PC-3 (cell line): Measurements from ENCODE around the gene USO1.

Experiments used
- CTCF ChIP-seq: fragments of 300-600 bp; sonication (generic); conservative IDR thresholded peaks from 2 replicates; pipeline ENCODE4 v1.5.1; 2017; ENCODE audit warnings: antibody characterized with exemption, low read depth, mild to moderate bottlenecking, low read length
- EZH2phosphoT487 ChIP-seq: fragments of 300-600 bp; sonication (generic); IDR thresholded peaks from 2 replicates; pipeline ENCODE4 v1.6.1; 2018; ENCODE audit warnings: mild to moderate bottlenecking, antibody characterized with exemption, low read length, borderline replicate concordance

GRCh38 chr4:75830906-75831305 lies 106.5 kb downstream of the USO1 start:
- TF ChIP-seq CTCF, result no peak
- TF ChIP-seq EZH2phosphoT487, result no peak
